Breast epithelium (tissue), 3 donors: ENCODE data around the gene OXER1.

Experiments
- CTCF ChIP-seq, 3 donors: fragments of 450-650 bp; IDR thresholded peaks; one replicate each; pipeline ENCODE4 v1.5.1; 2016 to 2017; ENCODE audit warnings: antibody characterized with exemption in 3 of 3, mild to moderate bottlenecking in 3 of 3, moderate library complexity in 3 of 3
- POLR2A ChIP-seq: fragments of 450-650 bp; IDR thresholded peaks from one replicate; pipeline ENCODE4 v1.6.1; 2016; ENCODE audit warnings: antibody characterized with exemption, mild to moderate bottlenecking, moderate library complexity
- POLR2AphosphoS5 ChIP-seq, 3 donors: sonication (generic); formaldehyde crosslinking; IDR thresholded peaks; one replicate each; pipeline ENCODE4 v1.6.1; 2017; ENCODE audit warnings: antibody characterized with exemption in 3 of 3

DNA sequence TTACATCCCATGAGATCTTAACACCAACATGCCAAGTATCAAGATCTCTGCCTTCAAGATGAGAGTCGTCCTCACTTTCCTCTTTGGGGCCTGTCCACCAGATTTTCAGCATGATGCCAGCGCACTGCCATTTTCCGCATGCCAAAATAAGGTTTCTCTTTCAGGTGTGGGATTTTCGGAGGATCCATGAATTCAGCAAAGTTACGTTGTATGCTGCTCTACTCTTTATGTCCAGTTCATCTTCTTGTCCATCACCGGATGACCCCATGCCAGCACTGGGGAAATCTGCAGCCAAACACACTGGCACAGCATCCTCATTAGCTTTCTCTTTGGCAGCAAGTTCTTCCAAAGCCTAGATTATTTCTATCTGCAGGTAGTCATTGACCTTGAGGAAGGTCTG lies 33.3 kb upstream of the OXER1 start:
- TF ChIP-seq POLR2AphosphoS5 (IDR thresholded peaks at IDR 0.05): no peak
- TF ChIP-seq CTCF (IDR thresholded peaks at IDR 0.05): no peak
- no peak for TF ChIP-seq POLR2A
